Activated T-cell treated with anti-CD3 and anti-CD28 coated beads for 48 hours (primary cell): Measurements from ENCODE around the gene PIWIL4.

Experiments
- DNase-seq: peaks from one replicate; pipeline ENCODE4 v3.0.0-alpha.2; 2020; ENCODE audit warnings: low read depth

The PIWIL4 gene

GRCh38 chr11:94664346-94664745, 97.2 kb downstream of the PIWIL4 start:
- DNase-seq: no peak

- no peak for DNase-seq
Measured at GRCh38 chr11:94665116-94665659, 98.0 kb downstream of the PIWIL4 start.

- DNase-seq: no peak
Measured at GRCh38 chr11:94666792-94667721, 99.9 kb downstream of the PIWIL4 start.

GRCh38 chr11:94668212-94668793, 101.1 kb downstream of the PIWIL4 start:
- DNase-seq: no peak

- DNase-seq: no peak
Measured at GRCh38 chr11:94669023-94669422, 101.9 kb downstream of the PIWIL4 start.
